ENCODE measurements around the gene ZCWPW2. TPM values are rescaled to one million over a fixed set of nuclear protein-coding genes. Genes with fewer than 3 reads are reported as not detected.
A peak's percentile ranks its signal among the peaks of the same experiment; 100 is the strongest.

The ZCWPW2 gene
- polyA plus RNA-seq, 3 donors = 0.07 to 0.41 (median 0.35) TPM

- Mint-ChIP-seq H3K4me1 (peaks cover 44% of the 10 kb centered on the region), H3K27me3 (ENCODE audit: low read depth in 3 of 3) (peaks cover 0 to 2% (median 1%) of the 10 kb centered on the region in 3 donors), H3K36me3 (peaks cover 20 to 24% of the 10 kb centered on the region in 2 donors), H3K27ac (peak overlapping the region; percentile 98 to 100 (median 100)), H3K4me3 (peak overlapping the region; percentile 89 to 94), H3K9me3 (peaks cover 2 to 24% (median 13%) of the 10 kb centered on the region in 7 donors)
- Histone ChIP-seq H3K9me3 (replicated peaks in 1 of 2; ENCODE audit: control insufficient read depth in 1 of 2, insufficient read depth in 1 of 2, low read length in 2 of 2) (peaks cover under 1 to 14% of the 10 kb centered on the region in 2 donors), H3K36me3 (replicated peaks in 1 of 2; ENCODE audit: control insufficient read depth in 1 of 2, insufficient read depth in 2 of 2, low read length in 2 of 2) (peaks cover 0 to 15% of the 10 kb centered on the region in 2 donors), H3K4me1 (ENCODE audit: control insufficient read depth in 1 of 2, insufficient read depth in 2 of 2, low read length in 2 of 2) (peaks cover 35 to 61% of the 10 kb centered on the region in 2 donors), H3K27ac (ENCODE audit: low read depth in 1 of 2, low read length in 2 of 2) (peak overlapping the region; percentile 100), H3K4me3 (replicated peaks in 1 of 3; ENCODE audit: low read depth in 2 of 3, low read length in 3 of 3) (peak overlapping the region; percentile 86 to 99 (median 94)), H3K9ac (ENCODE audit: insufficient read depth, low read length, poor library complexity, severe bottlenecking) (peak overlapping the region; percentile 97), H4K20me1 (ENCODE audit: insufficient read depth, low read length) (no peaks in the 10 kb centered on the region), H3K27me3 (ENCODE audit: control insufficient read depth in 2 of 2, insufficient read depth in 2 of 2, low read length in 2 of 2) (no peaks in the 10 kb centered on the region), H2AFZ (ENCODE audit: insufficient read depth, low read depth, low read length, poor library complexity, severe bottlenecking) (peak overlapping the region; percentile 24), H3K79me2 (ENCODE audit: insufficient read depth, low read length) (peaks cover 82% of the 10 kb centered on the region), H3K4me2 (replicated peaks; ENCODE audit: extremely low read depth, low read length, poor library complexity, severe bottlenecking) (peak overlapping the region; percentile 80)
- peak; percentile 89 to 96 (median 93) for DNase-seq
- intact Hi-C loops (cut with micrococcal nuclease) = loop anchor here in 1 of 2 donors (2.0 to 5.0 kb wide), 3 partner anchors 15 to 865 kb away; partner anchors contain the start of gene SLC4A7
- TF ChIP-seq CTCF (IDR thresholded peaks at IDR 0.05) = no peak
- WGBS (ENCODE audit: insufficient coverage) = 6% methylated on average over 8 of the region's 16 CpGs
These were observed 902 bp upstream of the ZCWPW2 start for GRCh38 chr3:28347374-28348264.

DNA sequence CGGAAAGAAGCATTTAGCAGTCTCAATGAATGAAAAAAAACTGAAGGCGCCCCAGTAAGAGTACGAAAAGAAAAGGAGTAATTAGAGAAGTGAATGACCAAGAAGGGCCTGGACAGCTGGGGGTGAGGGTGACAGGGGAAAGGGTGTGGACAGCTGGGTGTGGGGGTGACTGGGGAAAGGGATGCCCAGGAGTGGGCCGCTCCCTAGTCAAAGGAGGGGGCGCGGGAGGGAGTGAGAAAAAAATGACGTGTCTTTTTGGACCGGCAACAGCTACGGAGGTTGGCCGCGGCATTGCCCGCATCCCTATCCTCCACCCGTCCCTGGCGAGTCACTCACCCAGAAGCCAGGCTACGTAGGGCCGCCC is 274 bp upstream of the ZCWPW2 start:
- Mint-ChIP-seq H3K36me3 (peaks cover 24 to 28% of the 10 kb centered on the region in 2 donors), H3K4me1 (peaks cover 38% of the 10 kb centered on the region), H3K27me3 (ENCODE audit: low read depth in 3 of 3) (peaks cover 0 to 2% (median 1%) of the 10 kb centered on the region in 3 donors), H3K9me3 (peaks cover 2 to 29% (median 17%) of the 10 kb centered on the region in 7 donors), H3K27ac (peak overlapping the region; percentile 98 to 100 (median 100)), H3K4me3 (peak overlapping the region; percentile 89 to 94)
- Histone ChIP-seq H3K4me3 (replicated peaks in 1 of 3; ENCODE audit: low read depth in 2 of 3, low read length in 3 of 3) (peak overlapping the region; percentile 86 to 99 (median 94)), H3K4me1 (ENCODE audit: control insufficient read depth in 1 of 2, insufficient read depth in 2 of 2, low read length in 2 of 2) (peaks cover 29 to 55% of the 10 kb centered on the region in 2 donors), H3K27me3 (ENCODE audit: control insufficient read depth in 2 of 2, insufficient read depth in 2 of 2, low read length in 2 of 2) (no peaks in the 10 kb centered on the region), H3K36me3 (replicated peaks in 1 of 2; ENCODE audit: control insufficient read depth in 1 of 2, insufficient read depth in 2 of 2, low read length in 2 of 2) (peaks cover 0 to 18% of the 10 kb centered on the region in 2 donors), H3K4me2 (replicated peaks; ENCODE audit: extremely low read depth, low read length, poor library complexity, severe bottlenecking) (peak overlapping the region; percentile 80), H4K20me1 (ENCODE audit: insufficient read depth, low read length) (no peaks in the 10 kb centered on the region), H3K79me2 (ENCODE audit: insufficient read depth, low read length) (peaks cover 75% of the 10 kb centered on the region), H3K9me3 (replicated peaks in 1 of 2; ENCODE audit: control insufficient read depth in 1 of 2, insufficient read depth in 1 of 2, low read length in 2 of 2) (peaks cover 5 to 19% of the 10 kb centered on the region in 2 donors), H3K27ac (ENCODE audit: low read depth in 1 of 2, low read length in 2 of 2) (peak overlapping the region; percentile 100), H2AFZ (ENCODE audit: insufficient read depth, low read depth, low read length, poor library complexity, severe bottlenecking) (peak overlapping the region; percentile 21), H3K9ac (ENCODE audit: insufficient read depth, low read length, poor library complexity, severe bottlenecking) (peak overlapping the region; percentile 97)
- DNase-seq = peak; percentile 98 to 99 (median 99)
- TF ChIP-seq CTCF (IDR thresholded peaks at IDR 0.05) = no peak
- intact Hi-C loops (cut with micrococcal nuclease) = loop anchor here in 1 of 2 donors (2.0 to 5.0 kb wide), 3 partner anchors 15 to 866 kb away; partner anchors contain the start of gene SLC4A7
- WGBS (ENCODE audit: insufficient coverage) = 0% methylated on average over 11 of the region's 16 CpGs

Measured in CD14-positive monocyte (primary cell).